DND-41 (cell line): ENCODE measurements around the gene PSME3IP1.
"Not testable (repeated sequence)": the region's sequence is repeated elsewhere in the genome, so short reads cannot be mapped to it uniquely, and the experiment has no call there.

Experiments
- ATAC-seq: fragments of 200-7000 bp; cut with Tn5 transposase; 3 replicates; pipeline ENCODE4 v1.9.1; 2021; ENCODE audit warnings: low read depth; ENCODE audit not compliant: insufficient read depth
- DNase-seq: peaks from one replicate; pipeline ENCODE4 v3.0.0-alpha.2; 2020
- H2AFZ ChIP-seq: 2 replicates; pipeline ENCODE4 v1.6.0; 2012; ENCODE audit warnings: low read depth, low read length
- H3K27ac ChIP-seq: 2 replicates; pipeline ENCODE4 v1.5.1; 2012; ENCODE audit warnings: low read length, inconsistent platforms
- H3K27me3 ChIP-seq: fragments of 200-600 bp; sonication (generic); 2 replicates; pipeline ENCODE4 v1.6.0; 2012; ENCODE audit warnings: low read length, mild to moderate bottlenecking, inconsistent platforms; ENCODE audit not compliant: insufficient read depth, poor library complexity
- H3K36me3 ChIP-seq: 2 replicates; pipeline ENCODE4 v1.5.1; 2012; ENCODE audit warnings: low read length, inconsistent platforms; ENCODE audit not compliant: insufficient read depth
- H3K4me1 ChIP-seq: 2 replicates; pipeline ENCODE4 v1.5.1; 2012; ENCODE audit warnings: mild to moderate bottlenecking, low read length; ENCODE audit not compliant: insufficient read depth
- H3K4me2 ChIP-seq: 2 replicates; pipeline ENCODE4 v1.6.0; 2012; ENCODE audit warnings: mild to moderate bottlenecking, moderate library complexity, low read length, inconsistent platforms; ENCODE audit not compliant: insufficient read depth
- H3K4me3 ChIP-seq, 2 experiments: fragments of 200-600 bp in 1 of 2; shearing (Covaris generic) in 1 of 2; 2 replicates each; pipeline ENCODE4 v1.5.1; 2012 to 2016; ENCODE audit warnings: inconsistent platforms in 2 of 2, low read length in 2 of 2, mild to moderate bottlenecking in 2 of 2, low read depth in 1 of 2, moderate library complexity in 1 of 2
- H3K79me2 ChIP-seq: 2 replicates; pipeline ENCODE4 v1.6.0; 2012; ENCODE audit warnings: low read length, inconsistent platforms; ENCODE audit not compliant: insufficient read depth
- H3K9ac ChIP-seq: 2 replicates; pipeline ENCODE4 v1.6.0; 2012; ENCODE audit warnings: low read depth, mild to moderate bottlenecking, inconsistent platforms, low read length, moderate library complexity
- H3K9me3 ChIP-seq: 2 replicates; pipeline ENCODE4 v1.5.1; 2012; ENCODE audit warnings: low read length, moderate library complexity, mild to moderate bottlenecking, inconsistent platforms; ENCODE audit not compliant: insufficient read depth, severe bottlenecking
- H4K20me1 ChIP-seq: 2 replicates; pipeline ENCODE4 v1.6.0; 2012; ENCODE audit warnings: low read length; ENCODE audit not compliant: insufficient read depth
- CTCF ChIP-seq: IDR thresholded peaks from 2 replicates; pipeline ENCODE4 v1.5.1; 2012; ENCODE audit warnings: borderline replicate concordance, low read length, moderate library complexity, mild to moderate bottlenecking; ENCODE audit not compliant: poor library complexity, severe bottlenecking; ENCODE audit errors: extremely low read depth
- EZH2 ChIP-seq: IDR thresholded peaks from 3 replicates; pipeline ENCODE4 v1.6.1; 2012; ENCODE audit warnings: borderline replicate concordance, low read depth, mild to moderate bottlenecking, moderate library complexity, low read length, inconsistent platforms; ENCODE audit not compliant: severe bottlenecking

The PSME3IP1 gene

GRCh38 chr16:57112403-57113041, 73.3 kb downstream of the PSME3IP1 start:
- ATAC-seq, result no peak
- Histone ChIP-seq H3K27ac (no peak overlapping the region), H3K4me1 (no peaks in the 10 kb centered on the region), H3K79me2 (no peaks in the 10 kb centered on the region), H4K20me1 (no peaks in the 10 kb centered on the region), H3K4me3 (no peak overlapping the region), H2AFZ (no peak overlapping the region), H3K27me3 (no peaks in the 10 kb centered on the region), H3K9ac (no peak overlapping the region), H3K4me2 (no peak overlapping the region), H3K9me3 (no peaks in the 10 kb centered on the region), H3K36me3 (no peaks in the 10 kb centered on the region)
- TF ChIP-seq CTCF (no peak), EZH2 (no peak)
- no peak for DNase-seq

GRCh38 chr16:57111420-57111819, 74.4 kb downstream of the PSME3IP1 start:
- no peaks in the 10 kb centered on the region for H3K4me1 ChIP-seq
- ATAC-seq (no peak), DNase-seq (no peak)
- no peaks in the 10 kb centered on the region for H3K27me3 ChIP-seq
- TF ChIP-seq EZH2, result no peak
- no peak for TF ChIP-seq CTCF
- H3K9me3 ChIP-seq, result no peaks in the 10 kb centered on the region
- H3K4me3 ChIP-seq, result no peak overlapping the region
- no peak overlapping the region for H3K9ac ChIP-seq
- no peaks in the 10 kb centered on the region for H3K36me3 ChIP-seq
- H3K79me2 ChIP-seq, result no peaks in the 10 kb centered on the region
- no peak overlapping the region for H3K27ac ChIP-seq
- no peak overlapping the region for H3K4me2 ChIP-seq
- H4K20me1 ChIP-seq, result no peaks in the 10 kb centered on the region
- H2AFZ ChIP-seq, result no peak overlapping the region

GRCh38 chr16:57110937-57111336, 74.9 kb downstream of the PSME3IP1 start:
- Histone ChIP-seq H4K20me1 (no peaks in the 10 kb centered on the region), H3K4me1 (no peaks in the 10 kb centered on the region), H3K4me3 (no peak overlapping the region), H3K36me3 (no peaks in the 10 kb centered on the region), H3K79me2 (no peaks in the 10 kb centered on the region), H3K9ac (no peak overlapping the region), H3K9me3 (no peaks in the 10 kb centered on the region), H2AFZ (no peak overlapping the region), H3K27ac (no peak overlapping the region), H3K4me2 (no peak overlapping the region), H3K27me3 (no peaks in the 10 kb centered on the region)
- ATAC-seq (no peak), DNase-seq (no peak)
- TF ChIP-seq EZH2, result no peak
- TF ChIP-seq CTCF, result no peak

GRCh38 chr16:57109259-57110105, 76.4 kb downstream of the PSME3IP1 start:
- H3K4me1 ChIP-seq, H3K27me3 ChIP-seq, H3K9me3 ChIP-seq, H3K27ac ChIP-seq, H2AFZ ChIP-seq, H3K4me3 ChIP-seq, DNase-seq, H3K4me2 ChIP-seq, H3K36me3 ChIP-seq, H3K79me2 ChIP-seq, ATAC-seq, H3K9ac ChIP-seq, H4K20me1 ChIP-seq: not testable (repeated sequence)
